ENCODE data around the gene DBNL.

DNA sequence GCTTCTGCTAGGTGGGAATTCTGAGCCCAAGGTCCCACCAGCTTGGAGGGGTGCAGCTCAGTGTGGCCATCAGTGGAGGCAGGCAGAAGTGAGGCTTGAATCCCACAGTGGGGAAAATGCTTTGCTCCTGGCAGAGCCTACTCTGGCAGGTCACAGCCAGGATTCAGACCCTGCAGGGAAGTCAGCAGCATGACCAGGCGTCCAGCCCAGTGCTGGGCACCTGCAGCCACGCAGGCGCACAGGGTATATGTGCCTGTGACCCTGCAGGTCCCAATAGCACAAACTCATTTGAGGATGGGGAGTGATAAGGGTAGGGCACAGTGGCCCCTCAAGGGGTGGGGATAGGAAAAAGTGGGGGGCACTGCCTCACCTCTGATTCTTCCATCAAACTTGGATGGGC is 51.3 kb downstream of the DBNL start:
- TF ChIP-seq POLR2AphosphoS5 (IDR thresholded peaks at IDR 0.05; ENCODE audit: low read depth, low read length): no peak
- TF ChIP-seq, protein P1, sequence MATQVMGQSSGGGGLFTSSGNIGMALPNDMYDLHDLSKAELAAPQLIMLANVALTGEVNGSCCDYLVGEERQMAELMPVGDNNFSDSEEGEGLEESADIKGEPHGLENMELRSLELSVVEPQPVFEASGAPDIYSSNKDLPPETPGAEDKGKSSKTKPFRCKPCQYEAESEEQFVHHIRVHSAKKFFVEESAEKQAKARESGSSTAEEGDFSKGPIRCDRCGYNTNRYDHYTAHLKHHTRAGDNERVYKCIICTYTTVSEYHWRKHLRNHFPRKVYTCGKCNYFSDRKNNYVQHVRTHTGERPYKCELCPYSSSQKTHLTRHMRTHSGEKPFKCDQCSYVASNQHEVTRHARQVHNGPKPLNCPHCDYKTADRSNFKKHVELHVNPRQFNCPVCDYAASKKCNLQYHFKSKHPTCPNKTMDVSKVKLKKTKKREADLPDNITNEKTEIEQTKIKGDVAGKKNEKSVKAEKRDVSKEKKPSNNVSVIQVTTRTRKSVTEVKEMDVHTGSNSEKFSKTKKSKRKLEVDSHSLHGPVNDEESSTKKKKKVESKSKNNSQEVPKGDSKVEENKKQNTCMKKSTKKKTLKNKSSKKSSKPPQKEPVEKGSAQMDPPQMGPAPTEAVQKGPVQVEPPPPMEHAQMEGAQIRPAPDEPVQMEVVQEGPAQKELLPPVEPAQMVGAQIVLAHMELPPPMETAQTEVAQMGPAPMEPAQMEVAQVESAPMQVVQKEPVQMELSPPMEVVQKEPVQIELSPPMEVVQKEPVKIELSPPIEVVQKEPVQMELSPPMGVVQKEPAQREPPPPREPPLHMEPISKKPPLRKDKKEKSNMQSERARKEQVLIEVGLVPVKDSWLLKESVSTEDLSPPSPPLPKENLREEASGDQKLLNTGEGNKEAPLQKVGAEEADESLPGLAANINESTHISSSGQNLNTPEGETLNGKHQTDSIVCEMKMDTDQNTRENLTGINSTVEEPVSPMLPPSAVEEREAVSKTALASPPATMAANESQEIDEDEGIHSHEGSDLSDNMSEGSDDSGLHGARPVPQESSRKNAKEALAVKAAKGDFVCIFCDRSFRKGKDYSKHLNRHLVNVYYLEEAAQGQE (IDR thresholded peaks at IDR 0.05; ENCODE audit: insufficient read depth in 1 of 2, low read depth in 2 of 2, low read length in 1 of 2): no peak
- TF ChIP-seq, protein P2, sequence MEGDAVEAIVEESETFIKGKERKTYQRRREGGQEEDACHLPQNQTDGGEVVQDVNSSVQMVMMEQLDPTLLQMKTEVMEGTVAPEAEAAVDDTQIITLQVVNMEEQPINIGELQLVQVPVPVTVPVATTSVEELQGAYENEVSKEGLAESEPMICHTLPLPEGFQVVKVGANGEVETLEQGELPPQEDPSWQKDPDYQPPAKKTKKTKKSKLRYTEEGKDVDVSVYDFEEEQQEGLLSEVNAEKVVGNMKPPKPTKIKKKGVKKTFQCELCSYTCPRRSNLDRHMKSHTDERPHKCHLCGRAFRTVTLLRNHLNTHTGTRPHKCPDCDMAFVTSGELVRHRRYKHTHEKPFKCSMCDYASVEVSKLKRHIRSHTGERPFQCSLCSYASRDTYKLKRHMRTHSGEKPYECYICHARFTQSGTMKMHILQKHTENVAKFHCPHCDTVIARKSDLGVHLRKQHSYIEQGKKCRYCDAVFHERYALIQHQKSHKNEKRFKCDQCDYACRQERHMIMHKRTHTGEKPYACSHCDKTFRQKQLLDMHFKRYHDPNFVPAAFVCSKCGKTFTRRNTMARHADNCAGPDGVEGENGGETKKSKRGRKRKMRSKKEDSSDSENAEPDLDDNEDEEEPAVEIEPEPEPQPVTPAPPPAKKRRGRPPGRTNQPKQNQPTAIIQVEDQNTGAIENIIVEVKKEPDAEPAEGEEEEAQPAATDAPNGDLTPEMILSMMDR (IDR thresholded peaks at IDR 0.05): no peak
